ENCODE measurements around the gene FHIP1A.

FHIP1A gene

GRCh38 chr4:151429957-151430570, 21.1 kb downstream of the FHIP1A start:
- FAIRE-seq (no peak), DNase-seq (ENCODE audit: insufficient read length, low spot score) (no peak)
- TF ChIP-seq POLR2A (IDR thresholded peaks at IDR 0.05; ENCODE audit: low read depth, low read length): no peak

- TF ChIP-seq POLR2A (IDR thresholded peaks at IDR 0.05; ENCODE audit: low read depth, low read length): no peak
- no peak for DNase-seq (ENCODE audit: insufficient read length, low spot score)
- FAIRE-seq: no peak
These were observed 21.9 kb downstream of the FHIP1A start for GRCh38 chr4:151430740-151431457.

- no peak for DNase-seq (ENCODE audit: insufficient read length, low spot score)
- no peak for FAIRE-seq
- TF ChIP-seq POLR2A (IDR thresholded peaks at IDR 0.05; ENCODE audit: low read depth, low read length): no peak
These were observed 22.8 kb downstream of the FHIP1A start for GRCh38 chr4:151431728-151432127.

- FAIRE-seq: no peak
- no peak for TF ChIP-seq POLR2A (IDR thresholded peaks at IDR 0.05; ENCODE audit: low read depth, low read length)
- DNase-seq (ENCODE audit: insufficient read length, low spot score): no peak
These were observed 23.7 kb downstream of the FHIP1A start for GRCh38 chr4:151432654-151433053.

GRCh38 chr4:151434183-151434860, 25.3 kb downstream of the FHIP1A start:
- FAIRE-seq: peak; percentile 6
- DNase-seq (ENCODE audit: insufficient read length, low spot score): no peak
- TF ChIP-seq POLR2A (IDR thresholded peaks at IDR 0.05; ENCODE audit: low read depth, low read length): no peak

GRCh38 chr4:151436093-151436518, 27.1 kb downstream of the FHIP1A start:
- DNase-seq (ENCODE audit: insufficient read length, low spot score) (no peak), FAIRE-seq (no peak)
- no peak for TF ChIP-seq POLR2A (IDR thresholded peaks at IDR 0.05; ENCODE audit: low read depth, low read length)

- DNase-seq (ENCODE audit: insufficient read length, low spot score): no peak
- no peak for TF ChIP-seq POLR2A (IDR thresholded peaks at IDR 0.05; ENCODE audit: low read depth, low read length)
- FAIRE-seq: no peak
These were observed 28.5 kb downstream of the FHIP1A start for GRCh38 chr4:151437505-151437904.

- FAIRE-seq (no peak), DNase-seq (ENCODE audit: insufficient read length, low spot score) (no peak)
- TF ChIP-seq POLR2A (IDR thresholded peaks at IDR 0.05; ENCODE audit: low read depth, low read length): no peak
These were observed 29.2 kb downstream of the FHIP1A start for GRCh38 chr4:151438154-151438553.

GRCh38 chr4:151439320-151439719, 30.3 kb downstream of the FHIP1A start:
- DNase-seq (ENCODE audit: insufficient read length, low spot score) (no peak), FAIRE-seq (no peak)
- no peak for TF ChIP-seq POLR2A (IDR thresholded peaks at IDR 0.05; ENCODE audit: low read depth, low read length)

- no peak for FAIRE-seq
- no peak for DNase-seq (ENCODE audit: insufficient read length, low spot score)
- no peak for TF ChIP-seq POLR2A (IDR thresholded peaks at IDR 0.05; ENCODE audit: low read depth, low read length)
These were observed 33.0 kb downstream of the FHIP1A start for GRCh38 chr4:151442002-151442401.

GRCh38 chr4:151443247-151443646, 34.3 kb downstream of the FHIP1A start:
- no peak for FAIRE-seq
- no peak for TF ChIP-seq POLR2A (IDR thresholded peaks at IDR 0.05; ENCODE audit: low read depth, low read length)
- DNase-seq (ENCODE audit: insufficient read length, low spot score): no peak

GRCh38 chr4:151443752-151444151, 34.8 kb downstream of the FHIP1A start:
- DNase-seq (ENCODE audit: insufficient read length, low spot score) (no peak), FAIRE-seq (no peak)
- no peak for TF ChIP-seq POLR2A (IDR thresholded peaks at IDR 0.05; ENCODE audit: low read depth, low read length)

- FAIRE-seq (no peak), DNase-seq (ENCODE audit: insufficient read length, low spot score) (no peak)
- TF ChIP-seq POLR2A (IDR thresholded peaks at IDR 0.05; ENCODE audit: low read depth, low read length): no peak
These were observed 37.2 kb downstream of the FHIP1A start for GRCh38 chr4:151446208-151446607.

- no peak for FAIRE-seq
- no peak for TF ChIP-seq POLR2A (IDR thresholded peaks at IDR 0.05; ENCODE audit: low read depth, low read length)
- no peak for DNase-seq (ENCODE audit: insufficient read length, low spot score)
These were observed 45.5 kb downstream of the FHIP1A start for GRCh38 chr4:151454513-151454912.

GRCh38 chr4:151455212-151455611, 46.2 kb downstream of the FHIP1A start:
- no peak for DNase-seq (ENCODE audit: insufficient read length, low spot score)
- no peak for TF ChIP-seq POLR2A (IDR thresholded peaks at IDR 0.05; ENCODE audit: low read depth, low read length)
- no peak for FAIRE-seq
